Prostate gland (tissue), 2 donors: Measurements from ENCODE around the gene F13B.

Source experiments
- CTCF ChIP-seq, 4 experiments: fragments of 200-600 bp in 2 of 4; fragments of 450-650 bp in 2 of 4; sonication (generic) in 2 of 4; IDR thresholded peaks; 1 replicate in 3 of 4; 2 replicates in 1 of 4; pipeline ENCODE4 v1.5.1; 2016 to 2019; ENCODE audit warnings: antibody characterized with exemption in 4 of 4, mild to moderate bottlenecking in 2 of 4, moderate library complexity in 2 of 4
- POLR2A ChIP-seq: fragments of 450-650 bp; IDR thresholded peaks from one replicate; pipeline ENCODE4 v1.6.1; 2016; ENCODE audit warnings: antibody characterized with exemption, mild to moderate bottlenecking

GRCh38 chr1:197049100-197049499 lies 18.0 kb downstream of the F13B start:
- TF ChIP-seq CTCF (IDR thresholded peaks at IDR 0.05) (no peak), POLR2A (no peak)
